Lower leg skin (tissue), 4 donors: ENCODE data around the gene FAM200B. TPM values are rescaled to one million over a fixed set of nuclear protein-coding genes. Genes with fewer than 3 reads are reported as not detected.

Source experiments
- DNase-seq, 2 donors: peaks; one replicate each; pipeline ENCODE4 v3.0.0-alpha.2; 2019; ENCODE audit warnings: low spot score in 2 of 2
- H3K4me3 ChIP-seq: fragments of 200-600 bp; sonication (generic); 2 replicates; pipeline ENCODE4 v1.5.1; 2017; ENCODE audit warnings: mild to moderate bottlenecking, low read depth; ENCODE audit not compliant: poor library complexity, severe bottlenecking
- CTCF ChIP-seq, 3 donors: fragments of 450-650 bp; IDR thresholded peaks; one replicate each; pipeline ENCODE4 v1.5.1; 2016; ENCODE audit warnings: antibody characterized with exemption in 3 of 3, mild to moderate bottlenecking in 3 of 3, moderate library complexity in 2 of 3
- POLR2A ChIP-seq, 2 donors: fragments of 450-650 bp; IDR thresholded peaks; one replicate each; pipeline ENCODE4 v1.6.1; 2016 to 2017; ENCODE audit warnings: antibody characterized with exemption in 2 of 2, mild to moderate bottlenecking in 1 of 2, moderate library complexity in 1 of 2
- WGBS, 2 donors: methylation state at CpG; one replicate each; pipeline ENCODE4 v1.1.5; 2018; 5-methylcytosine and 5-hydroxymethylcytosine counted together
- intact Hi-C: fragments of 100-400 bp; cut with DNase I; formaldehyde crosslinking; loops from one replicate; pipeline ENCODE4 v1.15.0; 2023; ENCODE audit warnings: low total_unique reads
- total RNA-seq, 4 donors: library from RNA; depleted of rRNA; stranded (reverse); fragments of >200 nt; gene quantifications; one replicate each; pipeline ENCODE4 v1.1.0, GENCODE V29; 2016

FAM200B gene
- total RNA-seq, 4 donors from 2014 or later = 19.1 to 37.2 (median 28.9) TPM

DNA sequence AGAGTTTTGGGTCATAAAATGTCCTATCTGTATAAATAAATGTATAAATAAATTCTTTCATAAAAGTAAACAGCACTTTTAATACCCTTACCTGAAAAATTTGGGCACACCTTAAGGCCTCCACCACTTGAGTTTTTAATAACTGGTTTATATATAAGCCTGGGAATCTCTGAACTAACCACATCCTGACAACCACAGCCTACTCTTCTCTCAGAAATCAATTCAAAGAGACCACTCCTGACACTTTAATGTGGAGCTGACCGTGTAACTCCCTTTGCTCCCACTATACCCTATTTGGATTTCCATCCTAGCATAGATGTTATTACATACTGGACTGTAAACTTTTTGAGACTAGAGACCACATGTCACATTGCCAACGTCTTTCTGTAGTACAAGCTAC lies 30.0 kb upstream of the FAM200B start:
- H3K4me3 ChIP-seq = no peak overlapping the region
- intact Hi-C loops = loop anchor here (10.0 kb wide), 1 partner anchor 647 kb away; the partner anchor contains the start of gene CPEB2
- TF ChIP-seq CTCF (IDR thresholded peaks at IDR 0.05) = no peak
- no peak for TF ChIP-seq POLR2A (IDR thresholded peaks at IDR 0.05)
- no peak for DNase-seq
- WGBS, 2 donors = 32 to 37% methylated on average over 2 of the region's 2 CpGs

DNA sequence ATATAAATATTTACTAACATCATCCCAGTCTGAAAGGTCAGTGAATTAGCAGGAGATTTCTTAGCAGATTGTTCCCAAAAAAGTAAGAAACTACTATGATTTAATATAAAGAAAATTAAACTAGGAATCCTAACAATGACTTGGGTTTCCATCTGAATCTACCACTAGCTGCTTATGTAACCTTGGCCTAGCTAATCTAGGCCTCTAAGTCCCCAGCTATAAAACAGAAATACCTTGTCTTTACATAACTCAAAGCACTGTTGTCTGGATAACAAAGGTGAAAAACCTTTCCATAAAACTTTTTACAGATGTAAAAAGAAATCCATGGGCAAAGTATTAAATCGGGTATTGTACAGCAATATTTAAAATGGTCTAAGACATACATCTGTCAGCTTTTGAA lies 29.4 kb upstream of the FAM200B start:
- 78 to 92% methylated on average over 1 of the region's 1 CpG for WGBS, 2 donors
- no peak for DNase-seq
- intact Hi-C loops = loop anchor here (10.0 kb wide), 1 partner anchor 647 kb away; the partner anchor contains the start of gene CPEB2
- TF ChIP-seq CTCF (IDR thresholded peaks at IDR 0.05) (no peak), POLR2A (IDR thresholded peaks at IDR 0.05) (no peak)
- no peak overlapping the region for H3K4me3 ChIP-seq

DNA sequence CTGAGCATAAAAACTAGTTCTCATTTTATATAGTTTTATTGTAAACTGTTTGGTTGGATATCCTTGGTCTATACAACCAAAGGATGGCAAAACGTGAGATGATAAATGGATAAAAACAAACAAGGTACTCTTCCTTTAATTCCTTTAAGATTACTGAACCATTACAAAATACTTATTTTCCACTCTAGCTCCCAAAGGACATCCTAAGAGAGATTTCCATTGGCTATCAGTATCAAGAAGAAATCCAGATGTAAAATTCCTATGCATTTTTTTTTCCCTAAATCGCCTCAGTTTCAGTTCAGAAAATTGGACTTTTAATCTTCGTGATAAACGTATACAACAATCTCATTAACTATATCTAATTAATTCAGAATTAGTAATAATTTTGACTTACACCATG lies 28.8 kb upstream of the FAM200B start:
- intact Hi-C loops = loop anchor here (10.0 kb wide), 1 partner anchor 648 kb away; the partner anchor contains the start of gene CPEB2
- no peak overlapping the region for H3K4me3 ChIP-seq
- WGBS, 2 donors = 39 to 40% methylated on average over 4 of the region's 4 CpGs
- no peak for DNase-seq
- TF ChIP-seq CTCF (IDR thresholded peaks at IDR 0.05) (no peak), POLR2A (IDR thresholded peaks at IDR 0.05) (no peak)

GRCh38 chr4:15653420-15653819 lies 28.2 kb upstream of the FAM200B start:
- WGBS, 2 donors = 23 to 25% methylated on average over 4 of the region's 4 CpGs
- no peak for TF ChIP-seq POLR2A (IDR thresholded peaks at IDR 0.05)
- H3K4me3 ChIP-seq = no peak overlapping the region
- intact Hi-C loops = loop anchor here (10.0 kb wide), 1 partner anchor 649 kb away; the partner anchor contains the start of gene CPEB2
- no peak for DNase-seq

- intact Hi-C loops = loop anchor here (10.0 kb wide), 1 partner anchor 649 kb away; the partner anchor contains the start of gene CPEB2
- WGBS, 2 donors = 1 to 2% methylated on average over 7 of the region's 7 CpGs
- DNase-seq = no peak
These were observed 27.6 kb upstream of the FAM200B start for GRCh38 chr4:15653864-15654592.

More at GRCh38 chr4:15653864-15654592, 27.6 kb upstream of the FAM200B start:
- TF ChIP-seq POLR2A (IDR thresholded peaks at IDR 0.05) (no peak), CTCF (IDR thresholded peaks at IDR 0.05) (no peak)
- H3K4me3 ChIP-seq = peak overlapping the region; percentile 73
